Keratinocyte (primary cell): ENCODE data around the gene NMB.

Experiments used
- EZH2 ChIP-seq: IDR thresholded peaks from one replicate; pipeline ENCODE4 v1.6.1; 2012; ENCODE audit warnings: inconsistent platforms, mild to moderate bottlenecking, low read length, moderate library complexity
- TF ChIP-seq, protein P1 (sequence below), 3 experiments: IDR thresholded peaks in 1 of 3; conservative IDR thresholded peaks in 1 of 3; optimal IDR thresholded peaks in 1 of 3; 2 replicates in 2 of 3; 3 replicates in 1 of 3; pipeline versions ENCODE3 to v1.5.1; 2011; ENCODE audit warnings: low read length in 3 of 3, mild to moderate bottlenecking in 3 of 3, moderate library complexity in 2 of 3, control low read depth in 1 of 3, inconsistent platforms in 1 of 3; ENCODE audit not compliant: insufficient read depth in 2 of 3; ENCODE audit errors: extremely low read depth in 1 of 3

DNA sequence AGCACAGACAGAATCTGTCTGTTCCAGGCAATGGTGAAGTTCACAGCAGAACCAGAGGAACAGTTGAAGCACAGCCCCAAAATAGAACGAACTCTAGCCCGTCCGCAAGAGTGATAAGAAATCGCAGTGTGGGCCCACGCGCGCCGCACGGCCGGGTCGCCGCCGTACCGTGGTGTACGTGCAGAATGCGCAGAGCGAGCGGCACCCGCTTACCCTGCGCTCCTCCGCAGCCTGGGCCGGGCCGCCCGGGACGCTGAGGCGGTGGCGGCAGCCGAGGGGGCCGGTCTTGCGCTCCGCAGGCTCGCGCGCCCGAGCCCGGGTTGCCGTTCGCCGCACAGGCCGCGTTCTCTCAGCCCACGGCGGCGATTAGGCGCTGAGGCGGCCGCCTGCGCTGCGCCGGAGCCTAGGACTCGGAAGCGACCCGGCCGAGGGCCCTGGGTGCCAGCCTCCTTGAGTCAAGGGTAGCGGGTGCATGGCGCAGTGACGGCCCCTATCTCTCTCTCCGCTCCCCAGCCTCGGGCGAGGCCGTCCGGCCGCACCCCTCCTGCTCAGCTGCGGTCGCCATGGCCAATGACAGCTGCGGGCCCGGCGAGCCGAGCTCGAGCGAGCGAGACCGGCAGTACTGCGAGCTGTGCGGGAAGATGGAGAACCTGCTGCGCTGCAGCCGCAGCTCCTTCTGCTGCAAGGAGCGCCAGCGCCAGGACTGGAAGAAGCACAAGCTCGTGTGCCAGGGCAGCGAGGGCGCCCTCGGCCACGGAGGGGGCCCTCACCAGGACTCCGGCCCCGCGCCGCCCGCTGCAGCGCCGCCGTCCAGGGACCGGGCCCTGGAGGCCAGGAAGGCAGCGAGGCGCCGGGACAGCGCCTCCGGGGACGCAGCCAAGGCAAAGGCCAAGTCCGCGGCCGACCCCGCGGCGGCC, 24.4 kb downstream of the NMB start:
- TF ChIP-seq, protein P1, sequence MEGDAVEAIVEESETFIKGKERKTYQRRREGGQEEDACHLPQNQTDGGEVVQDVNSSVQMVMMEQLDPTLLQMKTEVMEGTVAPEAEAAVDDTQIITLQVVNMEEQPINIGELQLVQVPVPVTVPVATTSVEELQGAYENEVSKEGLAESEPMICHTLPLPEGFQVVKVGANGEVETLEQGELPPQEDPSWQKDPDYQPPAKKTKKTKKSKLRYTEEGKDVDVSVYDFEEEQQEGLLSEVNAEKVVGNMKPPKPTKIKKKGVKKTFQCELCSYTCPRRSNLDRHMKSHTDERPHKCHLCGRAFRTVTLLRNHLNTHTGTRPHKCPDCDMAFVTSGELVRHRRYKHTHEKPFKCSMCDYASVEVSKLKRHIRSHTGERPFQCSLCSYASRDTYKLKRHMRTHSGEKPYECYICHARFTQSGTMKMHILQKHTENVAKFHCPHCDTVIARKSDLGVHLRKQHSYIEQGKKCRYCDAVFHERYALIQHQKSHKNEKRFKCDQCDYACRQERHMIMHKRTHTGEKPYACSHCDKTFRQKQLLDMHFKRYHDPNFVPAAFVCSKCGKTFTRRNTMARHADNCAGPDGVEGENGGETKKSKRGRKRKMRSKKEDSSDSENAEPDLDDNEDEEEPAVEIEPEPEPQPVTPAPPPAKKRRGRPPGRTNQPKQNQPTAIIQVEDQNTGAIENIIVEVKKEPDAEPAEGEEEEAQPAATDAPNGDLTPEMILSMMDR (optimal IDR thresholded peaks at IDR 0.05 in 1 of 3, IDR thresholded peaks at IDR 0.05 in 1 of 3, conservative IDR thresholded peaks at IDR 0.05 in 1 of 3; ENCODE audit: extremely low read depth in 1 of 3, insufficient read depth in 2 of 3, low read length in 3 of 3) = no peak
- TF ChIP-seq EZH2 = no peak
